H1 (cell line): Measurements from ENCODE around the gene FSTL4. TPM values are rescaled to one million over a fixed set of nuclear protein-coding genes. Genes with fewer than 3 reads are reported as not detected.

Experiments used
- CREB1 ChIP-seq: IDR thresholded peaks from 2 replicates; pipeline ENCODE4 v1.6.1; 2012; ENCODE audit warnings: inconsistent platforms
- CTCF ChIP-seq, 3 experiments: IDR thresholded peaks; 1 replicate in 2 of 3; 2 replicates in 1 of 3; pipeline versions ENCODE4 v1.5.1 to v1.6.1; 2011; ENCODE audit warnings: low read length in 3 of 3, mild to moderate bottlenecking in 3 of 3, inconsistent platforms in 2 of 3, low read depth in 1 of 3, moderate library complexity in 1 of 3; ENCODE audit not compliant: insufficient read depth in 1 of 3; ENCODE audit errors: control extremely low read depth in 1 of 3
- POU5F1 ChIP-seq: IDR thresholded peaks from 2 replicates; pipeline ENCODE4 v1.6.1; 2011; ENCODE audit warnings: low read depth, mild to moderate bottlenecking, low read length, moderate library complexity
- TEAD4 ChIP-seq: IDR thresholded peaks from 2 replicates; pipeline ENCODE4 v1.6.1; 2012; ENCODE audit warnings: low read depth, low read length, inconsistent platforms, mixed read lengths
- polyA plus RNA-seq, 7 experiments: library from polyadenylated mRNA; depleted of rRNA in 3 of 7; stranded (reverse) in 5 of 7; unstranded in 2 of 7; fragments of >200 nt in 5 of 7; fragments of 200-250 nt in 2 of 7; gene quantifications; 1 replicate in 5 of 7; 2 replicates in 1 of 7; 4 replicates in 1 of 7; pipeline versions ENCODE4 v1.2.1 to v1.2.3, GENCODE V29; 2011 to 2013; ENCODE audit warnings: missing spikeins in 2 of 7, mixed read lengths in 2 of 7
- total RNA-seq: library from RNA; stranded (reverse); fragmentation: NEBNext Ultra II Directional; extraction: Animal tissue kit (Norgen Biotek cat#: 25700); gene quantifications from 2 replicates; pipeline ENCODE4 v1.2.1, GENCODE V29; 2021

Gene FSTL4
- total and polyA plus RNA-seq, 2 of the 8 experiments (the other 6 are each of a cell fraction or from before 2014, with no cell fraction given) = 3.1 to 4.1 TPM

GRCh38 chr5:133222040-133222439 lies 390.3 kb downstream of the FSTL4 start (continued):
- no peak for TF ChIP-seq CTCF (IDR thresholded peaks at IDR 0.05; ENCODE audit: control extremely low read depth in 1 of 3, insufficient read depth in 1 of 3, low read depth in 1 of 3, low read length in 3 of 3)
- no peak for TF ChIP-seq CREB1
- no peak for TF ChIP-seq TEAD4
- no peak for TF ChIP-seq POU5F1
